HT-29 (cell line): ENCODE results near the gene AFF4. TPM values are rescaled to one million over a fixed set of nuclear protein-coding genes. Genes with fewer than 3 reads are reported as not detected.
A peak's percentile ranks its signal among the peaks of the same experiment; 100 is the strongest.
"Not testable (repeated sequence)": the region's sequence is repeated elsewhere in the genome, so short reads cannot be mapped to it uniquely, and the experiment has no call there.

Source experiments
- DNase-seq: peaks from one replicate; pipeline ENCODE4 v3.0.0-alpha.2; 2015; ENCODE audit warnings: low spot score
- total RNA-seq: library from RNA; depleted of rRNA; stranded (reverse); fragments of >200 nt; shearing (Covaris generic); gene quantifications from 2 replicates; pipeline ENCODE4 v1.2.3, GENCODE V29; 2014

Gene AFF4
- total RNA-seq, 1 experiment from 2014 or later, result 16.0 TPM

DNA sequence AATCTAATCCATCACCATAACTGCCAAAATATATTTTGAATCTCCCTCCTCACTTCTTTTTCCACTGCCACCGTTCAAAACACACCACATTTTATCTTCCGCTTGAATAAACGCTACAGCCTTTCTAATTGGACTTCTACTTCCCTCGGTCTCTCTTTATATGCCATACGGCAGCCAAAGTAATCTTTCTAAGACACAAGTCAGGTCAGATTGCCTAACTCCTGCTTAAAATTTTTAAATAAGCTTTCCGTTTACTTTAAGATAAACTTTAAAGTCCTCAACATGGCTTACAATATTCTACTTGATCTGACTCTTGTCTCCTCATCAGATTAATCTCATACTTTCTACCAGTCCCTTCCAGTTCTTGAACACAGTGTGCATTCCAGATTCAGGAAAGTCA lies 9.7 kb downstream of the AFF4 start:
- DNase-seq, result no peak

DNA sequence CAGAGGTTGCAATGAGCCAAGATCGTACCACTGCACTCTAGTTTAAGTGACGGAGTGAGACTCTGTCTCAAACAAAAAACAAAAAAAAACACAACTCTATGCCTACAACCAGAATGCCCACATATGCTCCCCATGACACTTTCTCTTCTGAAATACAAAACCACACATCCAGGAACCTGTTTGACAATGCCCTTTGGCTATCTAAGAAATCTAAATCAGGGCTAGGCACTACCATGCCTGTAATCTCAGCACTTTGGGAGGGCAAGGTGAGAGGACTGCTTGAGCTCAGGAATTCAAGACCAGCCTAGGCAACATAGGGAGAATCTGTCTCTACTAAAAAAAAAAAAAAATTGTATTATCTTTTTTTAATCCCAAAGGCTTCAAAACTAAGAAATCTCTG lies 10.6 kb downstream of the AFF4 start:
- DNase-seq, result no peak

DNA sequence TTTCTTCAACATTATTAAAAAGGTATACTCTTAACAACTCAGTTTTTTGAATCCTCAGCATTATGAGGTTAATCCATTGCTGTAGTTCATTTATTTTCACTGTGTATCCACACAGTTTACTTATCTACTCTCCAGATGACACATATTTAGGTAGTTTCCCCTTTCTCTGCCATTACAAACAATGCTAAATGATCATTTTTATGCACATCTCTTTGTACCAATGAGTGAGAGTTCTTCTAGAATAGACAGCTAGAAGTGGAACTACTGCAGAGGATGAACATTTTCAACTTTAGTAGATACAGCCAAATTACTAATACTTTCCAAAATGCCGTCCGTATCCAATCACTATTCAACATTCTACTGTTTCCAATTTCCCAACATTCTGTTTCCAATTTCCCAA lies 11.5 kb downstream of the AFF4 start:
- no peak for DNase-seq

DNA sequence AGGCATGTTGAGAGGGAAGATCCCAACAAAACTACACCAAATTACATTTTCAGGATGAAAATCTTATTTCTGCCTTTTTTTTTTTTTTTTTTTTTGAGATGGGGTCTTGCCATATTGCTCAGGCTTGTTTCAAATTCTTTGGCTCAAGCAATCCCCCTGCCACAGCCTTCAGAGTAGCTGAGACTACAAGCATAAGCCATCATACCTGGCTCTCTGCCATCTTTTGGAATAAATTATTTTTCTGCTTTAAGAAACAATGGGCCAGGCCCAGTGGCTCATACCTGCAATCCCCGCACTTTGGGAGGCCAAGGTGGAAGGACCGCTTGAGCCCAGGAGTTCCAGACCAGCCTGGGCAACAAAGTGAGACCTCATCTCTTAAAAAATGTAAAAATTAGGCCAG lies 14.3 kb downstream of the AFF4 start:
- no peak for DNase-seq

DNA sequence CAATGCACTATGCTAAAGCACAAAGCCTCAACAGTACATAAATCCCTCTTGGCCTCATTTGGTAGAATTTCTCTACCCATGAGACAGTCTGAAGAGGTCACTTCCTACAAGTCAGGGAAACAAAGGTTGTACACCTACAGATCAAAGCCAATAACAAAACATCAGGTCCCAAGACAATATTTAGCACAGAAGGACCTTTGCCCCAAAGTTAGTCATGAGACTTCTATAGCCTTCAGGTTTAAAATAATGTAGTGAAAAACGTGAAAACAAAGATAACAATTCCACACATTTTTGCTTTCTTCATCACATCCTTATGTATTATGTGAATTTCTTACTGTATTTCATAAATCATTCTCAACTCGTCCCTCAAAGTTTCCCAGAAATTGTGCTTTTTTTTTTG lies 15.8 kb downstream of the AFF4 start:
- DNase-seq, result no peak

DNA sequence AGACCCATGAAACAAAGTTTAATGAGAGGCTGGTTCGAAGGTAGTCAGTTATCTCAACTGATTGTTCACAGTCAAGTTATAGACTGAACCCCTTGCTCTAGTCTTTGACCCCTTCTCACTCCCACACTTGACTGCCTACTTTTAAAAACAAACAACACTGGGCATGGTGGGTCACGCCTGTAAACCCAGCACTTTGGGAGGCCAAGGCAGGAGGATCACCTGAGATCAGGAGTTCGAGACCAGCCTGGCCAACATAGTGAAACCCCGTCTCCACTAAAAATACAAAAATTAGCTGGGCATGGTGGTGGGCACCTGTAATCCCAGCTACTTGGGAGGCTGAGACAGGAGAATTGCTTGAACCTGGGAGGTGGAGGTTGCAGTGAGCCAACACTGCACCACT lies 18.1 kb downstream of the AFF4 start:
- DNase-seq, result not testable (repeated sequence)

DNA sequence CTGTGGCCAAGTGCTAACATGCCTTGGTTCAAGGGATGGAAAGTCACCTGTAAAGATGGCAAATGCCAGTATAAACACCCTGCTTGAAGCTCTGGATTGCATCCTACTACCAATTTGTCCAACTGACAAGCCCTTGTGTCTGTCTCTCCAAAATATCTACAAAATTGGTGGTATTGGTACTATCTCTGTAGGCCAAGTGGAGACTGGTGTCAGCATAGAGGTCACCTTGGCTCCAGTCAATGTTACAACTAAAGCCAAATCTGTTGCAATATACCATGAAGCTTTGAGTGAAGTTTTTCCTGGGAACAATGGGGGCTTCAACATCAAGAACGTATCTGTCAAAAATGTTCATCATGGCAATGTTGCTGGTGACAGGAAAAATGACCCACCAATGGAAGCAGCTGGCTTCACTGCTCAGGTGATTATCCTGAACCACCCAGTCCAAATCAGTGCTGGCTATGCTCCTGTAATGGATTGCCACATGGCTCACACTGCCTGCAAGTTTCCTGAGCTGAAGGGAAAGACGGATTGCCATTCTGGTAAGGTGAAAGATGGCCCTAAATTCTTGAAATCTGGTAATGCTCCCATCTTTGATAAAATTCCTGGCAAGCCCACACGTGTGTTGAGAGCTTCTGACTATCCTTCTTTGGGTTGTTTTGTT lies 19.9 kb downstream of the AFF4 start:
- no peak for DNase-seq

DNA sequence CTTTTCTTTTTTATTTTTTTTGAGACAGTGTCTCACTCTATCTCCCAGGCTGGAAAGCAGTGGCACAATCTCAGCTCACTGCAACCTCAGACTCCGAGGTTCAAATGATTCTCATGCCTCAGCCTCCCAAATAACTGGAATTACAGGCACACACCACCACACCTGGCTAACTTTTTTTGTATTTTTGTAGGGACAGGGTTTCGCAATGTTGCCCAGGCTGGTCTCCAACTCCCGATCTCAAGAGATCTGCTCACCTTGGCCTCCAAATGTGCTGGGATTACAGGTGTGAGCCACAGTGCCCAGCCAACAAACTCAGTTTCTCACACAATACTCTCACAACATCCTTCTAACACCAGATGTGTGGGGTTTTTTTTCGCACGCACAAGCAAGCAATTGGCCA lies 22.1 kb downstream of the AFF4 start:
- DNase-seq, result no peak

DNA sequence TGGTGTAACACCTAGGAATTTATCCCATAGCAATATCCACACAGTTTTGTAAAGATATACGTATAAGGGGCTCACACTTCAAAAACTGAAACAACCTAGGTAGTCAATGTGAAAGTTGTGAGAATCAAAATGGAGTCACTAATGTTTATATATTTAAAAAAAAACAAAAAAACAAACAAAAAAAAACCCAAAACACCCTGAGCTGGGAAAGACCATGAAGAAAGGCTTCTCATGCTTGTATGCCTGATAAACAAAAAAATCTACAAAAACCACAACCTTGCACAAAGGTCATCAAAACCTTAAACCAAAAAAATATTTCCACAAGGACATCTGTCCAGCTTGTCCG lies 35.4 kb downstream of the AFF4 start:
- DNase-seq, result no peak

DNA sequence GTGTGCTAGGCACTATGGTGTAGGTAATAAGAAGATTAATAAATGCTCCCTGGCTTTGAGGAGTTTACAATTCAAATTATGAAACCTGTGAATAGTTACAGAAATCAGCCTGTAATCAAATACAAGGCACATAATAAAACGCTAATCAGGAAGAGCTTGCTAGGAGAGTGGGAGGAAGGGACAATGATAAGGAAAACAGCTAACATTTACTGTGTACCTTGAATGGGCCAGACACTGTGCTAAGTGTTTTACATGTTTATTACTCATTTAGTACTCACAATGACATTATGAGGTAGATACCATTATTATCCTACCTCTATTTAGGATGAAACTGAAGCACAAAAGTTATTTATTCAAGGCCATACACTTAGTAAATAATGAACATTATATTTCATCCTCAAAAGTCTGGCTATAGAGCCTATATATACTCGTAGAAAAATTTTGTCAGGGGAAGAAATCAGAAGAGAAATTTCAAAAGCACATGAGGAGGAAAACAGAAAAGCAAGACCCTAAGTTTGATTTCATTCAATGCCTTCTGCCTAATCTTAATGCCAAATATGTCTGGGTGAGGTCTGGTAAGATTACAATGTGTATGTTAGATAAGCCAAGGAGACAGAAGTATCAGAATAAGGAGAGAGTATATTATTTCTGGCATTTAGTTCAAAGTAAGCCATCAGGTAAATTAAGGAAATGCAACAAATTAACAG lies 35.9 kb downstream of the AFF4 start:
- DNase-seq, result no peak

DNA sequence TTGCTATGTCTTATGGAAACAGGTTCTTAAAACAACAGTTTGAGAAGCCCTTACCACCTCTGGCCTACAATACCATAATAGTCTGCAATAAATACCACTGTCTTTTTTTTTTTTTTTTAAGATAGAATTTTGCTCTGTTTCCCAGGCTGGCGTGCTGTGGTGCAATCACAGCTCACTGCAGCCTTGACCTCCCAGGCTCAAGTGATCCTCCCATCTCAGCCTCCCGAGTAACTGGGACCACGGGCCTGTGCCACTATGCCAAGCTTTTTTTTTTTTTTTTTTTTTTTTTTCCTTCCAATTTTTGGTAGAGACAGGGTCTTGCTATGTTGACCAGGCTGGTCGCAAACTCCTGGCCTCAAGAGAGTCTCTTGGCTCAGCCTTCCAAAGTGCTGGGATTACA lies 37.0 kb downstream of the AFF4 start:
- DNase-seq, result no peak

DNA sequence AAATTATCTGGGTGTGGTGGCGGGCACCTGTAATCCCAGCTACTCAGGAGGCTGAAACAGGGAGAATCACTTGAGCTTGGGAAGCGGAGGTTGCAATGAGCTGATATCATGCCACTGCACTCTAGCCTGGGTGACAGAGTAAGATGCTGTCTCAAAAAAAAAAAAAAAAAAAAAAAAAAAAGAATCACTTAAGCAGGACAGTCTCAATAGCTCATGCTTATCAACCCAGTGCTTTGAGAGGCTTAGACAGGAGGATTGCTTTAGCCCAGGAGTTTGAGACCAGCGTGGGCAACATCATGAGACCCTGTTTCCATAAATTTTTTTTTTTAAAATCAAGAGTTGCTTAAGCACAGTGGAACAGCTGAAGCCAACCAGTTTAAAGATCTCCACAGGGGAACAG lies 47.3 kb downstream of the AFF4 start:
- DNase-seq, result no peak

DNA sequence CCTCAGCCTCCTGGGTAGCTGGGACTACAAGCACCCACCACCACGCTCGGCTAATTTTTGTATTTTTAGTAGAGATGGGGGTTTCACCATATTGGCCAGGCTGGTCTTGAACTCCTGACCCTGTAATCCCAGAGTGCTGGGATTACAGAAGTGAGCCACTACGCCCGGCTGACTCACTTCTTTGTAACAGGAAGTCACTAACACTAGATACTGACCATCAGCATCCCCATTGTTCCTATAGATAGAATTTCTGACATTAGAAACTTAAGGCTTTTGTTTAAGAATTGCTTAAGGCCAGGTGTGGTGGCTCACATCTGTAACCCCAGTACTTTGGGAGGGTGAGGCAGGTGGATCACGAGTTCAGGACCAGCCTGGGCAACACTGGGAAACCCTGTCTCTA lies 47.8 kb downstream of the AFF4 start:
- no peak for DNase-seq

DNA sequence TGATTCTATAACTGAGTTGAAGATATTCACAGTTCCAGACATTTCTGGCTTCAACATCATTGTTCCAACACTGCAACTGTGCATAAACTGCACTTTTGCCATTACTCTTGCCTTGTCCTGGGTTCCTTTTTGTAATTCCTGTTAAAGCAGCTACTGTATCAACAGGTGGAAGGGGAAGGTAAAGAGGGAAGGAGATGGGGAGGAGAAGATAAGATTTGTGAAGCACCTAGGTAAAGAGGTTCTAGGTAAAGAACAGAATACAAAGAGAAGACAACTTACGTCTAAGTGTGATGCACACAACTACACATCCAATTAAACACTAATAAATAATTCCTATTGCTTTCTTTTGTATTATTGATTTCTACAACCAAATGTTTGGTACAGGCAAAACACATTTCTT lies 53.7 kb downstream of the AFF4 start:
- no peak for DNase-seq

DNA sequence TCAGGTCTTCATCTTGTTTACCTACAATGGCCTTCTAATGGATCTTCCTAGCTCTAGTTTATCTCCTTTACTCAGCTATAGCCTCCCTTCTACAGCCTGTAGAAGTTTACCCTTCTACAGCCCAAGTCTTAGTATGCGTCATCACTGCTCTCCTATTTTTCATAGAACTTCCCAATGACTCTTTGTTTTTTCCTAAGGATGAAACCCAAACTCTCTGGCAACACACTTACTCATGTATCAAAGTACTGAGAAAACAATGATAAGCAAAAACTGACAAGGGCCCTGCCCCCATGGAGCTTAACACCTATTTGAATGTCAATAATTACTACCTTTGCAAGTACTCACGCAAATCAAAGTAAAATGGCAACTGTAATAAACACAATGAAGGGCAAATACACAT lies 56.3 kb downstream of the AFF4 start:
- no peak for DNase-seq

DNA sequence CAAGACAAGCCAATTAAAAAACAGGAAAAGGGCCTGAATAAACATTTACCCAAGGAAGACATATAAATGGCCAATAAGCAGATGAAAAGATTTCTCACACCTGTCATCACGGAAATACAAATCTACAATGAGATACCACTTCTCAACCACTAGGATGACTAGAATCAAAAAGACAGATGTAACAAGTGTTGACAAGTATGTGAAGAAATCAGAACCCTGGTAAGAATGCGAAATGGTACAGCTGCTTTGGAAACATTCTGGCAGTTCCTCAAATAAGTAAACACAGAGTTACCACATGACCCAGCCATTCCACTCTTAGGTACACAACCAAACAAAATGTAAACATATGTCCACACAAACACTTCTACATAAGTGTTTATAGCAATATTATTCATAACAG lies 57.5 kb downstream of the AFF4 start:
- peak; percentile 35 for DNase-seq

DNA sequence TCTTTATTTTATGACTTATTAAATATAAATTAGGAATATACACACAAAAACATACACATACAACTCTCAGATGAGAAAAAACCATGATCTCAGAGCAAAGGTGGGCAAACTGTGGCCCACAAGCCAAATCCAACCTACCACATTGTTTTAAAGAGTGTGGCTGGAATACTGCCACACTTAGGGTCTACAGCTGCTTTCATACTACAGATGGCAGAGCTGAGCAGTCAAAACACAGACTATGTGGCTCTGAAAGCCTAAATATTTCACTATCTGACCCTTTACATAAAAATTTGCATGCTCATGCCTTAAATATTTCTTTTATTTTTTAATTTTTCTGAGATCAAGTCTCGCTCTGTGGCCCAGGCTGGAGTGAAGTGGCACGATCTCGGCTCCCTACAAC lies 61.7 kb downstream of the AFF4 start:
- no peak for DNase-seq

DNA sequence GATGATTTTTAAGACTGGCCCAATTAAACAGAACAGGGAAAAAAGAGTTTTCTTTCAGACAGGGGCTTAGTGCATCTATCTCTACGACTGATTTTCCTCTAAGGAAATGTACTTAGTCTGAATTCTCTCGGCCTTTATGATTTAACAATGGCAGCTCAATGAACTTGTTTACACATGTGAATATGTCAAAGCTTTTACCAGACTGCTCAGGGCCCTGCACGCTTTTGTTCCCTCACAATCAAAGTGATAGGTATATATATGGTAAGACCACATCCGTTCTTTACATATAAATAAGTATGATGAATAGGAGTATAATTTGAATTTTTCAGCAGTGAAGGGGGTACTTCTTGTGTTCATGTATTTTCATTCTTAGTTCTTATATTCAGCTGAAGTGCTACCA lies 62.4 kb downstream of the AFF4 start:
- no peak for DNase-seq

DNA sequence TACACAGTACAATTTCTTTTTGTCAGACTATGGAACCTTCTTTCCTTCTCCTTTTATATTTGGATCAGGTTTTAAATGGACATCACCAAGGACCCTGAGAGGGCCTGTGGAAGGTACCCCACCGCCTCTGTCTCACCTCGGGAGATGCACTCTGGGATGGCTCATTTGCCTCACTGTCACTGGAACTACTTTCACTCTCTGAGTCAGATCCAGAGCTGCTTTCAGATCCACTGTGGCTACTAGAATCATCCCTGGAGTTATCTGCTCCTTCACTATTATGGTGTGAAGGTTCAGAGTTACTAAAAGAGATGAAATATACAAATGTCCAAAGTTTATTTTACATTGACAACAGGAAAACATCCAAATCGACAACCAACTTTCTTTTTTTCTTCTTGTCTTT lies 65.3 kb downstream of the AFF4 start:
- no peak for DNase-seq

DNA sequence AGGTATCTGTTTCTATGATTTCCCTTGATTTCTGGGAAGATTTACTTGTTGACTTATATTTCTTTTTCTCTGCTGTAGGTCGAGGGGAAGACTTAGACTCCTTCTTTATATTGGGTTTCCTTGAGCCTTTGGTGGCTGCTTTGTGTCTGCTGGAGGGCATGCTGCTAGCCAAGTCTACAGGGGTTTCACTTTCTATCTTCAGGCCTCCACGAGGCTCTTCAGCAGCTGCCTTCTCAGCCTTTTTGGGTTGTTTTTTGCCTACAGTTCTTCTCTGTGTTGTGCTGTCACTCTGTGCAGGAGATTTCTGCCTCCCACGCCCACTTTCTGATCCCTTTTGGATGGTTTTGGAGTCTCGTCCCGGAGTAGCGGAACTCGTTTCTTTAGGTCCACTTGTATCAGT lies 66.7 kb downstream of the AFF4 start:
- no peak for DNase-seq

DNA sequence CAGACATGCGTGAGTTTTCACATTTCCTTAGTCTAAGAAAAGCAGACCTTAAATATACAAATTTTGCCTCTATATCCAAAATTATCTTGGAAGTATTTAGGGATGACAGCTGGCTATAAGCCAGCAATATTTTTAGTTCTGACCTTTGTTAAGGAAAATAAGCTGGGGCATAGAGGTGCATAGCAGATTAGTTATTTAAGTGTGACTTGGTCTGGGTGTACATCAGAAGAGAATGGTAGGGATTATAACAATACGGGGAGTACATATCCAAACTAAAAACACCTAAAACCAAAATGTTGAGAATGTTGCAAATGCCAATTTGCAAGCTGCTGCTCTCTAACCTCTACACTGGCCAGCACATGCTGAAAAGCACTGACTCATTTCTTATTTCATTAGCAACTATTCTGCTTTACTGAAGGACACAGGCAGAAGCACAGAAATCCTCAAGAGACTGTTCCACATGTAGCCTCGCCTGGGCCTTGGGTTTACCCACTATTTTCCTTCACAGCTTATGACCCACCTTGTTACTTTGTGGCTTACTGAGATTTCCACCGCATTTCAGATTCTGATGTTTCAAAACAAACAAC lies 67.6 kb downstream of the AFF4 start:
- DNase-seq, result no peak

DNA sequence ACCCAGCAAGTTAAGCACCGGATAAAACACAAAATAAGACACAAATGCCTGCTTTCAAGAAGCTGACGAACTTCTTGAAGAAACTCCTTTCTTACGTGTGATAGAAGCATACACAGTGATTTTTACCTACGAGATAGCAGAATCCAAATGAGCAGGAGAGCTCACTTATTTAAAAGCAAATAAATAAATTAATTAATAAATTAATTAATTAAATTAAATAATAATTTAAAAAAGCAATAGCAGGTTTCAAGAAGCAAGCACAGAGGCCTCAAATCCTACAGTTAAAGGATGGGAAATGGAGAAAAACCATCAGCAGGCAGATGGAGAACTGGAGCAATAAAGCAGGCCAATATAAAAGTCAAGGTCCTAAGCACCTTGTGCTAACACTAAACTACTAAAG lies 72.6 kb downstream of the AFF4 start:
- DNase-seq, result no peak

DNA sequence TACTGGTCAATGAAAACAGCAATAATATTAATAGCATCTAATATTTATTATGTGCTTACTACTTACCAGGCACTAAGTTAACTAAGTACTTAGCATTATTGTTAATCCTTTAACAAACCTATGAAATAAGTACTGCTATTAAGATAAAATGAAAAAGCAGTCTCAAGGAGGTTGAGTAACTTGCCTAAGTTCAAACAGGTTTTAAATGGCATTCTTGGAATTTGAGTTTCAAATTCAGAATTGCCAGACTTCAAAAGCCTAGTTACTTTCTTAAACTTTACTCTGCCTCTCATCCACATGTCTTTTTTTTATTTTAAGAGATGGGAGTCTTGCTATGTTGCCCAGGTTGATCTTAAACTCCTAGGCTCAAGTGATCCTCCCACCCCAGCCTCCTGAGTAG lies 73.9 kb downstream of the AFF4 start:
- no peak for DNase-seq

DNA sequence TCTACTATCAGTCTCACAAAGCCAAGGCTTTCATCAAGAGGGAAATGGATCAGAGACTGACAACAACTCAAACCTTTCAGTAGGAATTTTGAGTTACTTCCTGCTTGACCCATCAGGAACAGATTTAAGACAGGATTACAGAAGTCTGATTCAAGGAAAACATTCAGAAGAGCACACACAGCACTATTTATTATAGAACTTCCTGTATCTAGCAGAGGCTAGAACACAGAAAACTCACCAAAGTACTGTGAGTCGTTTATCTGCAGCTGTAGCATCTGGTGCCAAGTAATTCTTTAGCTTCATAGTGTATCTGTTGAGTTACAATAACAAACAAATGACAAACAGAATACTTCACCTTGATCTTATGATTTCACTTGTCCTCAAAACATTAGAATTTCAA lies 76.2 kb downstream of the AFF4 start:
- no peak for DNase-seq
